WTC11 (cell line): ENCODE data around the gene ABCA12.

Experiments used
- CREM ChIP-seq: sonication (generic); formaldehyde crosslinking; IDR thresholded peaks from 2 replicates; pipeline ENCODE4 v1.8.1; 2022; ENCODE audit warnings: mild to moderate bottlenecking, missing genetic modification reagents, moderate library complexity
- ELF4 ChIP-seq: sonication (generic); formaldehyde crosslinking; IDR thresholded peaks from 2 replicates; pipeline ENCODE4 v1.8.1; 2022; ENCODE audit warnings: low read depth, mild to moderate bottlenecking, moderate library complexity, missing genetic modification reagents
- SMAD3 ChIP-seq: sonication (generic); formaldehyde crosslinking; IDR thresholded peaks from 2 replicates; pipeline ENCODE4 v1.8.0; 2022; ENCODE audit warnings: missing genetic modification reagents, mild to moderate bottlenecking, borderline replicate concordance
- TF ChIP-seq, protein P1 (sequence below): fragments of 200-600 bp; IDR thresholded peaks from 2 replicates; pipeline ENCODE4 v1.8.0; 2022; ENCODE audit warnings: antibody characterized with exemption
- TF ChIP-seq, protein P2 (sequence below): fragments of 250-450 bp; sonication (Bioruptor Pico); IDR thresholded peaks from 2 replicates; pipeline ENCODE4 v1.9.0; 2021; ENCODE audit warnings: moderate library complexity, mild to moderate bottlenecking, inconsistent platforms, borderline replicate concordance

DNA sequence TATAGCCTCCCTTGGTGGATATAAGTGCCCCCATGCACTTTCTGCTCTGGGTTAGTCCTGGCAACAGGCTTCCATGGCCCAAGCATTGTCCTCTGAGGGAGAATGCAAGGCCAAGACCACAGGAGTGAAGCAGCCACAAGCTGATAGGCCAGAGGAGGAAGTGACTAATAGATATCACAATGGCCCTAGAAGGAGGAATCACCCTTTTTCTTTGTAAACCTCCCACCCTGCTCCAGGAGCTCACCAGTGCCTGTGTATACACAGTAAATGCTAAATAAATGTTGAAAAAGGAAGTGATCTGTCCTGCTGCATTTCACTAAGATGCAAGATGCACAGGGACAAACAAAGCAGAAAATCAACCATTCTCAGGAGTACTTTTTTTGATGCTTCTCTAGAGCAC lies 49.7 kb upstream of the ABCA12 start:
- TF ChIP-seq, protein P1, sequence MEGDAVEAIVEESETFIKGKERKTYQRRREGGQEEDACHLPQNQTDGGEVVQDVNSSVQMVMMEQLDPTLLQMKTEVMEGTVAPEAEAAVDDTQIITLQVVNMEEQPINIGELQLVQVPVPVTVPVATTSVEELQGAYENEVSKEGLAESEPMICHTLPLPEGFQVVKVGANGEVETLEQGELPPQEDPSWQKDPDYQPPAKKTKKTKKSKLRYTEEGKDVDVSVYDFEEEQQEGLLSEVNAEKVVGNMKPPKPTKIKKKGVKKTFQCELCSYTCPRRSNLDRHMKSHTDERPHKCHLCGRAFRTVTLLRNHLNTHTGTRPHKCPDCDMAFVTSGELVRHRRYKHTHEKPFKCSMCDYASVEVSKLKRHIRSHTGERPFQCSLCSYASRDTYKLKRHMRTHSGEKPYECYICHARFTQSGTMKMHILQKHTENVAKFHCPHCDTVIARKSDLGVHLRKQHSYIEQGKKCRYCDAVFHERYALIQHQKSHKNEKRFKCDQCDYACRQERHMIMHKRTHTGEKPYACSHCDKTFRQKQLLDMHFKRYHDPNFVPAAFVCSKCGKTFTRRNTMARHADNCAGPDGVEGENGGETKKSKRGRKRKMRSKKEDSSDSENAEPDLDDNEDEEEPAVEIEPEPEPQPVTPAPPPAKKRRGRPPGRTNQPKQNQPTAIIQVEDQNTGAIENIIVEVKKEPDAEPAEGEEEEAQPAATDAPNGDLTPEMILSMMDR: no peak
- TF ChIP-seq SMAD3 (CRISPR knock-in tag) (no peak), ELF4 (CRISPR knock-in tag) (no peak), CREM (CRISPR knock-in tag) (no peak)
- TF ChIP-seq, protein P2, sequence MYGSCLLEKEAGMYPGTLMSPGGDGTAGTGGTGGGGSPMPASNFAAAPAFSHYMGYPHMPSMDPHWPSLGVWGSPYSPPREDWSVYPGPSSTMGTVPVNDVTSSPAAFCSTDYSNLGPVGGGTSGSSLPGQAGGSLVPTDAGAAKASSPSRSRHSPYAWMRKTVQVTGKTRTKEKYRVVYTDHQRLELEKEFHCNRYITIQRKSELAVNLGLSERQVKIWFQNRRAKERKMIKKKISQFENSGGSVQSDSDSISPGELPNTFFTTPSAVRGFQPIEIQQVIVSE (CRISPR knock-in tag): no peak
